Upper lobe of left lung (tissue), 6 donors: ENCODE data around the gene UBA6. TPM values are rescaled to one million over a fixed set of nuclear protein-coding genes. Genes with fewer than 3 reads are reported as not detected.

Experiments used
- ATAC-seq, 2 donors: fragments of 200-7000 bp; cut with Tn5 transposase; one replicate each; pipeline ENCODE4 v1.9.1; 2022; ENCODE audit warnings: mild to moderate bottlenecking in 2 of 2, moderate library complexity in 2 of 2; ENCODE audit not compliant: low FRiP score in 2 of 2
- DNase-seq, 2 donors: peaks; one replicate each; pipeline ENCODE4 v3.0.0-alpha.2; 2019 to 2020
- H3K27ac ChIP-seq, 4 donors: fragments of 200-600 bp; sonication (generic); one replicate each; pipeline ENCODE4 v1.5.1; 2016 to 2019
- H3K27me3 ChIP-seq, 4 donors: fragments of 200-600 bp; sonication (generic); one replicate each; pipeline ENCODE4 v1.5.1; 2017 to 2019
- H3K36me3 ChIP-seq, 4 donors: fragments of 200-600 bp; sonication (generic); one replicate each; pipeline ENCODE4 v1.5.1; 2016 to 2019
- H3K4me1 ChIP-seq, 4 donors: fragments of 200-600 bp; sonication (generic); one replicate each; pipeline ENCODE4 v1.5.1; 2018 to 2019
- H3K4me3 ChIP-seq, 4 donors: fragments of 200-600 bp; sonication (generic); one replicate each; pipeline ENCODE4 v1.5.1; 2017 to 2019; ENCODE audit warnings: mild to moderate bottlenecking in 2 of 4, moderate library complexity in 1 of 4
- H3K9me3 ChIP-seq, 4 donors: fragments of 200-600 bp; sonication (generic); one replicate each; pipeline ENCODE4 v1.5.1; 2018 to 2019
- EP300 ChIP-seq, 4 donors: sonication (generic); formaldehyde crosslinking; IDR thresholded peaks; one replicate each; pipeline ENCODE4 v1.5.1; 2017; ENCODE audit warnings: antibody characterized with exemption in 4 of 4, control low read depth in 2 of 4
- POLR2A ChIP-seq, 4 donors: fragments of 450-650 bp; IDR thresholded peaks; one replicate each; pipeline ENCODE4 v1.5.1; 2016 to 2017; ENCODE audit warnings: antibody characterized with exemption in 4 of 4, mild to moderate bottlenecking in 2 of 4
- POLR2AphosphoS5 ChIP-seq, 2 donors: sonication (generic); formaldehyde crosslinking; IDR thresholded peaks; one replicate each; pipeline ENCODE4 v1.5.1; 2017; ENCODE audit warnings: antibody characterized with exemption in 2 of 2
- WGBS, 2 donors: methylation state at CpG; one replicate each; pipeline ENCODE4 v1.1.5; 2017 to 2018; 5-methylcytosine and 5-hydroxymethylcytosine counted together
- small RNA-seq, 4 donors: library from RNA; depleted of rRNA; stranded (forward); fragments of <200 nt; gene quantifications; one replicate each; pipeline ENCODE3, GENCODE V24; 2016
- total RNA-seq, 6 donors: library from RNA; depleted of rRNA in 4 of 6; stranded (reverse); fragments of >200 nt in 4 of 6; gene quantifications; one replicate each; pipeline versions ENCODE4 v1.1.0 to v1.2.1, GENCODE V29; 2016 to 2021
- TF ChIP-seq, protein P1 (sequence below), 6 experiments: fragments of 450-650 bp in 4 of 6; fragments of 200-600 bp in 2 of 6; sonication (generic) in 2 of 6; IDR thresholded peaks; one replicate each; pipeline ENCODE4 v1.5.1; 2016 to 2019; ENCODE audit warnings: antibody characterized with exemption in 6 of 6
- donor health status: DM: no; HTN: no; CAD: no; lungs with moderate emphysema.
- donor health status: DM: no; HTN: yes; CAD: no; lungs with severe emphysema.

UBA6 gene
- total RNA-seq, 6 donors from 2014 or later = 13.9 to 63.9 (median 45.2) TPM

DNA sequence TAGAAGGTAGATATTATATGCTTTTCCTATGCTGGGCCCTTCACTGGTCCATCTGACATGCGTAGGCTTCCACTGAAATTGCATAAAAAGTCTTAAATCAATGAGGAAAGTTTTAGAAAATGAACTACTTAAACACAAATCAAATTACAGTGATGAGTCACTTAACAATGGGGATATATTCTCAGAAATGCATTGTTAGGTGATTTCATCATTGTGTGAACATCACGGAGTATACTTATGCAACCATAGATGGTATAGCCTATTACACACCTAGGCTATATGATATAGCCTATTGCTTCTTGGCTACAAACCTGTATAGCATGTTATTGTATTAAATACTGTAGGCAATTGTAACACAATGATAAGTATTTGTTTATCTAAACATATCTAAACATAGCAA is 132.1 kb downstream of the UBA6 start:
- 86 to 88% methylated on average over 2 of the region's 2 CpGs for WGBS, 2 donors

DNA sequence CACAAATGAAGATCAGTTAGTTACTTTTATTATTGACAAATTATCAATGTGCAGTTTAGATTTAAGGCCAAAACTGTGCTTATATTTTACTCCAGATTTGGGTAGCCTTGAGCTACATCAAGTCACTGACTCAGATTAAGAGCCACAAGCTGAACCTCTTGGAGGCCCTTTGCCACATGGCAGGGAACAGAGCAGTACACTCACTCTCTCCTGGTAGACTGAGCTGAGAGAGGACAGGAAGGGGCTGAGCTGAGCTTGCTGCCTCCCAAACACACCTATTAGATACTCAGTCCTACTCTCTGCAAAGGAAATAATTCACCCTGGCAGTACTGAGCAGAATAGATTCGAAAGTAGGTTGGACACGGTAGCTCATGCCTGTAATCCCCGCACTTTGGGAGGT is 134.6 kb downstream of the UBA6 start:
- 91 to 92% methylated on average over 3 of the region's 3 CpGs for WGBS, 2 donors
- no peaks in the 10 kb centered on the region for H3K27me3 ChIP-seq
- no peaks in the 10 kb centered on the region for H3K4me1 ChIP-seq
- TF ChIP-seq POLR2AphosphoS5 (IDR thresholded peaks at IDR 0.05) = no peak
- TF ChIP-seq, protein P1, sequence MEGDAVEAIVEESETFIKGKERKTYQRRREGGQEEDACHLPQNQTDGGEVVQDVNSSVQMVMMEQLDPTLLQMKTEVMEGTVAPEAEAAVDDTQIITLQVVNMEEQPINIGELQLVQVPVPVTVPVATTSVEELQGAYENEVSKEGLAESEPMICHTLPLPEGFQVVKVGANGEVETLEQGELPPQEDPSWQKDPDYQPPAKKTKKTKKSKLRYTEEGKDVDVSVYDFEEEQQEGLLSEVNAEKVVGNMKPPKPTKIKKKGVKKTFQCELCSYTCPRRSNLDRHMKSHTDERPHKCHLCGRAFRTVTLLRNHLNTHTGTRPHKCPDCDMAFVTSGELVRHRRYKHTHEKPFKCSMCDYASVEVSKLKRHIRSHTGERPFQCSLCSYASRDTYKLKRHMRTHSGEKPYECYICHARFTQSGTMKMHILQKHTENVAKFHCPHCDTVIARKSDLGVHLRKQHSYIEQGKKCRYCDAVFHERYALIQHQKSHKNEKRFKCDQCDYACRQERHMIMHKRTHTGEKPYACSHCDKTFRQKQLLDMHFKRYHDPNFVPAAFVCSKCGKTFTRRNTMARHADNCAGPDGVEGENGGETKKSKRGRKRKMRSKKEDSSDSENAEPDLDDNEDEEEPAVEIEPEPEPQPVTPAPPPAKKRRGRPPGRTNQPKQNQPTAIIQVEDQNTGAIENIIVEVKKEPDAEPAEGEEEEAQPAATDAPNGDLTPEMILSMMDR (IDR thresholded peaks at IDR 0.05) = no peak
- no peak for TF ChIP-seq POLR2A (IDR thresholded peaks at IDR 0.05)
- TF ChIP-seq EP300 (IDR thresholded peaks at IDR 0.05) = no peak
- no peak overlapping the region for H3K27ac ChIP-seq
- no peaks in the 10 kb centered on the region for H3K36me3 ChIP-seq
- ATAC-seq (no peak), DNase-seq (no peak)
- H3K4me3 ChIP-seq = no peak overlapping the region
- H3K9me3 ChIP-seq = no peaks in the 10 kb centered on the region

More for the DNA sequence above, 132.1 kb downstream of the UBA6 start:
- H3K4me3 ChIP-seq = no peak overlapping the region
- TF ChIP-seq POLR2A (IDR thresholded peaks at IDR 0.05) (no peak), POLR2AphosphoS5 (IDR thresholded peaks at IDR 0.05) (no peak), EP300 (IDR thresholded peaks at IDR 0.05) (no peak)
- TF ChIP-seq, protein P1 (IDR thresholded peaks at IDR 0.05) = no peak
- DNase-seq = no peak
- H3K36me3 ChIP-seq = no peaks in the 10 kb centered on the region
- H3K27ac ChIP-seq = no peak overlapping the region
- ATAC-seq = no peak
- no peaks in the 10 kb centered on the region for H3K27me3 ChIP-seq
- no peaks in the 10 kb centered on the region for H3K9me3 ChIP-seq
- no peaks in the 10 kb centered on the region for H3K4me1 ChIP-seq

DNA sequence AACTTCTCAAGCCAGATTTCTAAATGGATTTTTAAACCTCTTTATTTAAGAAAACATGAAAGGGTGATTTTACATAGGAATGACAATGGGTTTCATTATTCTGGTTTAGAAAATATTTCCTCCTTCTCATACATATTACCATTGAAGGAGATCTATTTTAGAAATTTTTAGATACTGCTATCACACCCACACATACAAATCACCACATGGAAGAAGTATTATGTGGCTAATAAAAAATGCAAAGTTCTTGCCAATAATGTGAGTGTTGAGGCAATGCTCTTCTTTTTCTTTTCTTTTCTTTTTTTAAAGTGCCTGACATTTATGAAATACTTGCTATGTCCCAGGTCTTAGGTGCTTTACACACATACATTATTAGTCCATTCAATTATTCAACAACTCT is 135.7 kb downstream of the UBA6 start:
- no peaks in the 10 kb centered on the region for H3K9me3 ChIP-seq
- no peak overlapping the region for H3K27ac ChIP-seq
- no peaks in the 10 kb centered on the region for H3K36me3 ChIP-seq
- TF ChIP-seq POLR2A (IDR thresholded peaks at IDR 0.05) (no peak), EP300 (IDR thresholded peaks at IDR 0.05) (no peak), POLR2AphosphoS5 (IDR thresholded peaks at IDR 0.05) (no peak)
- TF ChIP-seq, protein P1 (IDR thresholded peaks at IDR 0.05) = no peak
- H3K4me3 ChIP-seq = no peak overlapping the region
- DNase-seq = no peak
- peak in 1 of 2 donors; percentile 58 for ATAC-seq
- no peaks in the 10 kb centered on the region for H3K4me1 ChIP-seq
- H3K27me3 ChIP-seq = no peaks in the 10 kb centered on the region

Small RNA genes lying within 50 kb of the gene (small RNA-seq; reads per million reads assigned to genes)
- gene AC096720.1 (0 reads per million in 4 donors), gene RF00091 (0 reads per million in 4 donors)

Other genes starting within 250 kb of the UBA6 start
- 10 to 100 TPM; 13.6 to 75.4 (median 18.5) TPM for gene CENPC, start 155.7 kb downstream of the UBA6 start, total RNA-seq
- 1 to 10 TPM in 3 of 6 donors, under 1 TPM in 1, not detected in 2; 0.89 to 2.7 (median 1.7) TPM for gene STAP1, start 142.4 kb downstream of the UBA6 start, total RNA-seq
- not detected for gene GNRHR, start 53.2 kb upstream of the UBA6 start, total RNA-seq
- gene TMPRSS11D, start 182.8 kb upstream of the UBA6 start, total RNA-seq = 1 to 10 TPM in 2 of 6 donors, not detected in 4; 1.0 to 1.6 TPM